Suprapubic skin (tissue), 4 donors: ENCODE data around the gene PRM2. TPM values are rescaled to one million over a fixed set of nuclear protein-coding genes. Genes with fewer than 3 reads are reported as not detected.
A peak's percentile ranks its signal among the peaks of the same experiment; 100 is the strongest.

ENCODE experiments used
- DNase-seq, 2 donors: peaks; one replicate each; pipeline ENCODE4 v3.0.0-alpha.2; 2019; ENCODE audit warnings: low spot score in 2 of 2
- H3K27ac ChIP-seq: fragments of 200-600 bp; sonication (generic); one replicate; pipeline ENCODE4 v1.5.1; 2019
- H3K27me3 ChIP-seq: fragments of 200-600 bp; sonication (generic); one replicate; pipeline ENCODE4 v1.5.1; 2019
- H3K36me3 ChIP-seq: fragments of 200-600 bp; sonication (generic); one replicate; pipeline ENCODE4 v1.5.1; 2019
- H3K4me1 ChIP-seq: fragments of 200-600 bp; sonication (generic); one replicate; pipeline ENCODE4 v1.5.1; 2019
- H3K4me3 ChIP-seq: fragments of 200-600 bp; sonication (generic); one replicate; pipeline ENCODE4 v1.5.1; 2019; ENCODE audit warnings: mild to moderate bottlenecking
- H3K9me3 ChIP-seq: fragments of 200-600 bp; sonication (generic); one replicate; pipeline ENCODE4 v1.5.1; 2019
- CTCF ChIP-seq, 2 donors: fragments of 200-600 bp in 1 of 2; fragments of 450-650 bp in 1 of 2; sonication (generic) in 1 of 2; IDR thresholded peaks; one replicate each; pipeline ENCODE4 v1.5.1; 2016 to 2019; ENCODE audit warnings: antibody characterized with exemption in 2 of 2, mild to moderate bottlenecking in 1 of 2, moderate library complexity in 1 of 2
- EP300 ChIP-seq: sonication (generic); formaldehyde crosslinking; IDR thresholded peaks from one replicate; pipeline ENCODE4 v1.6.1; 2017; ENCODE audit warnings: antibody characterized with exemption
- POLR2A ChIP-seq, 2 donors: fragments of 450-650 bp; IDR thresholded peaks; one replicate each; pipeline ENCODE4 v1.6.1; 2017; ENCODE audit warnings: antibody characterized with exemption in 2 of 2, mild to moderate bottlenecking in 2 of 2, moderate library complexity in 2 of 2
- POLR2AphosphoS5 ChIP-seq, 3 donors: sonication (generic); formaldehyde crosslinking; IDR thresholded peaks; one replicate each; pipeline ENCODE4 v1.6.1; 2017; ENCODE audit warnings: antibody characterized with exemption in 3 of 3
- WGBS: methylation state at CpG from one replicate; pipeline ENCODE4 v1.1.5; 2018; 5-methylcytosine and 5-hydroxymethylcytosine counted together
- total RNA-seq, 4 donors: library from RNA; depleted of rRNA; stranded (reverse); fragments of >200 nt; gene quantifications; one replicate each; pipeline ENCODE4 v1.1.0, GENCODE V29; 2016

Gene PRM2
- total RNA-seq, 4 donors from 2014 or later = not detected

GRCh38 chr16:11258553-11259492, 17.5 kb downstream of the PRM2 start:
- TF ChIP-seq EP300 = no peak
- TF ChIP-seq POLR2AphosphoS5 (IDR thresholded peaks at IDR 0.05) = no peak
- TF ChIP-seq CTCF (IDR thresholded peaks at IDR 0.05) = no peak
- Histone ChIP-seq H3K27ac (no peak overlapping the region), H3K4me1 (peaks cover 39% of the 10 kb centered on the region), H3K36me3 (no peaks in the 10 kb centered on the region), H3K27me3 (no peaks in the 10 kb centered on the region), H3K9me3 (no peaks in the 10 kb centered on the region), H3K4me3 (peak overlapping the region; percentile 10)
- 39% methylated on average over 12 of the region's 15 CpGs for WGBS
- DNase-seq = peak; percentile 79 to 83

GRCh38 chr16:11257131-11257938, 18.9 kb downstream of the PRM2 start:
- H3K36me3 ChIP-seq = no peaks in the 10 kb centered on the region
- H3K27ac ChIP-seq = peak overlapping the region; percentile 96
- no peaks in the 10 kb centered on the region for H3K9me3 ChIP-seq
- H3K4me3 ChIP-seq = peak overlapping the region; percentile 89
- TF ChIP-seq POLR2A (IDR thresholded peaks at IDR 0.05) = no peak
- peak; percentile 25 to 67 for TF ChIP-seq CTCF (IDR thresholded peaks at IDR 0.05)
- DNase-seq = peak; percentile 86
- H3K4me1 ChIP-seq = peaks cover 48% of the 10 kb centered on the region
- 26% methylated on average over 19 of the region's 21 CpGs for WGBS
- H3K27me3 ChIP-seq = no peaks in the 10 kb centered on the region

GRCh38 chr16:11256661-11257130, 19.6 kb downstream of the PRM2 start:
- 2% methylated on average over 12 of the region's 32 CpGs for WGBS
- Histone ChIP-seq H3K4me3 (peak overlapping the region; percentile 89), H3K9me3 (no peaks in the 10 kb centered on the region), H3K27ac (peak overlapping the region; percentile 96), H3K36me3 (no peaks in the 10 kb centered on the region), H3K27me3 (no peaks in the 10 kb centered on the region), H3K4me1 (peaks cover 51% of the 10 kb centered on the region)
- TF ChIP-seq EP300 (no peak), POLR2AphosphoS5 (IDR thresholded peaks at IDR 0.05) (no peak), CTCF (IDR thresholded peaks at IDR 0.05) (no peak), POLR2A (IDR thresholded peaks at IDR 0.05) (no peak)
- peak; percentile 81 to 90 for DNase-seq

- Histone ChIP-seq H3K27ac (peak within 1 kb of the TSS; percentile 96), H3K36me3 (no peaks in the 10 kb centered on the region), H3K4me3 (peak within 1 kb of the TSS; percentile 89), H3K4me1 (peaks cover 51% of the 10 kb centered on the region), H3K9me3 (no peaks in the 10 kb centered on the region), H3K27me3 (no peaks in the 10 kb centered on the region)
- peak; percentile 86 to 89 for DNase-seq
- 1% methylated on average over 53 of the region's 100 CpGs for WGBS
- TF ChIP-seq POLR2AphosphoS5 (IDR thresholded peaks at IDR 0.05) = peak in 1 of 3 donors; percentile 68
- TF ChIP-seq POLR2A (IDR thresholded peaks at IDR 0.05) = peak; percentile 87 to 98
- peak; percentile 81 to 95 for TF ChIP-seq CTCF (IDR thresholded peaks at IDR 0.05)
- TF ChIP-seq EP300 = no peak
Observed at GRCh38 chr16:11255737-11256660, 20.3 kb downstream of the PRM2 start, which contains the start of gene SOCS1. Gene SOCS1, minus strand, starts transcription at chr16:11256204. Its CDS starts 726 bp downstream, at chr16:11255478.
